Right lobe of liver (tissue), 6 donors: Measurements from ENCODE around the gene ZIC2. TPM values are rescaled to one million over a fixed set of nuclear protein-coding genes. Genes with fewer than 3 reads are reported as not detected.
"Not testable (repeated sequence)": the region's sequence is repeated elsewhere in the genome, so short reads cannot be mapped to it uniquely, and the experiment has no call there.

Source experiments
- ATAC-seq, 4 donors: fragments of 200-7000 bp; cut with Tn5 transposase; one replicate each; pipeline ENCODE4 v1.9.1; 2020; ENCODE audit warnings: mild to moderate bottlenecking in 4 of 4, moderate library complexity in 4 of 4
- DNase-seq, 3 donors: peaks; one replicate each; pipeline ENCODE4 v3.0.0-alpha.2; 2020
- H3K27ac ChIP-seq, 3 donors: fragments of 200-600 bp; one replicate each; pipeline ENCODE4 v1.8.0; 2022
- H3K27me3 ChIP-seq, 2 donors: fragments of 200-600 bp; one replicate each; pipeline ENCODE4 v1.8.0; 2022
- H3K36me3 ChIP-seq, 4 donors: fragments of 200-600 bp; sonication (generic) in 1 of 4; one replicate each; pipeline versions ENCODE4 v1.5.1 to v1.8.0; 2017 to 2022; ENCODE audit warnings: control low read depth in 1 of 4
- H3K4me1 ChIP-seq, 4 donors: fragments of 200-600 bp; sonication (generic) in 1 of 4; one replicate each; pipeline versions ENCODE4 v1.5.1 to v1.8.0; 2017 to 2022; ENCODE audit warnings: control low read depth in 1 of 4
- H3K4me3 ChIP-seq, 3 donors: fragments of 200-600 bp; one replicate each; pipeline ENCODE4 v1.8.0; 2022
- H3K9me3 ChIP-seq, 4 donors: fragments of 200-600 bp; sonication (generic) in 1 of 4; one replicate each; pipeline versions ENCODE4 v1.5.1 to v1.8.0; 2017 to 2022; ENCODE audit warnings: control low read depth in 1 of 4
- POLR2A ChIP-seq: fragments of 450-650 bp; IDR thresholded peaks from one replicate; pipeline ENCODE4 v1.6.1; 2017; ENCODE audit warnings: antibody characterized with exemption, mild to moderate bottlenecking
- WGBS: methylation state at CpG from one replicate; pipeline ENCODE4 v1.1.6; 2018; ENCODE audit warnings: low coverage, low lambda C conversion rate; ENCODE audit not compliant: insufficient coverage; ENCODE audit errors: missing lambda C conversion rate; 5-methylcytosine and 5-hydroxymethylcytosine counted together
- intact Hi-C, 2 donors: fragments of 100-400 bp; cut with DNase I; formaldehyde crosslinking; loops; one replicate each; pipeline versions ENCODE4 v1.11.2 to v1.14.1; 2022
- total RNA-seq, 6 experiments: library from RNA; depleted of rRNA in 2 of 6; stranded (reverse); fragments of >200 nt in 2 of 6; fragmentation: NEBNext Ultra II Directional in 3 of 6; extraction: Animal tissue kit (Norgen Biotek cat#: 25700) in 3 of 6; gene quantifications; one replicate each; pipeline versions ENCODE4 v1.1.0 to v1.2.4, GENCODE V29; 2016 to 2023
- TF ChIP-seq, protein P1 (sequence below), 4 donors: fragments of 200-600 bp in 3 of 4; fragments of 450-650 bp in 1 of 4; IDR thresholded peaks; one replicate each; pipeline versions ENCODE4 v1.5.1 to v1.8.0; 2016 to 2022; ENCODE audit warnings: antibody characterized with exemption in 4 of 4, mild to moderate bottlenecking in 2 of 4
- donor health status: DM: no; HTN: yes; CAD: no.
- donor health status: DM: no; HTN: no; CAD: no.
- donor health status: DM: no; HTN: no; CAD: no.
- donor health status: DM: no; HTN: yes; CAD: no.
- donor health status: DM: no; HTN: yes; CAD: no.

The ZIC2 gene
- total RNA-seq, 6 experiments from 2014 or later, result 0.24 TPM; not detected in 5

DNA sequence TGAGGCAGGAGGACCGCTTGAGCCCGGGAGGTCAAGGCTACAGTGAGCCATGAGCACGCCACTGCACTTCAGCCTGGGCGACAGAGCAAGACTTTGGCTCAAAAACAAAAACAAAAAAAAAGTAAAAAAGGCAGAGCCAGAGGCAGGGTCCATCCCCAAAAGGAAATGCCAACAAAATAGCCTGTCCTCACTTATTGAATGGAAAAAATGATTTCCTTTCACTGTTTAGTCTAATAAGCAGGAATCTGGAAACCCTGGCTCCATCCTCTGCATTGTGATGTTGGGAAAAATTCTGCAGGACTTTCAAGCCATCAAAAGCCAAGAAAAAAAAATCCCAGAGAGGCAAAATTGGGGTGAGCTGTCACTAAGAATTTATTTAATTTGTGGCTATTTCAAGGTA lies 33.2 kb upstream of the ZIC2 start:
- DNase-seq (no peak), ATAC-seq (no peak)
- Histone ChIP-seq H3K4me1 (peaks cover 0 to 5% (median 0%) of the 10 kb centered on the region in 4 donors), H3K27ac (no peak overlapping the region), H3K9me3 (no peaks in the 10 kb centered on the region), H3K27me3 (no peaks in the 10 kb centered on the region), H3K36me3 (no peaks in the 10 kb centered on the region), H3K4me3 (no peak overlapping the region)
- intact Hi-C loops, result no loop called here
- no peak for TF ChIP-seq POLR2A
- TF ChIP-seq, protein P1, sequence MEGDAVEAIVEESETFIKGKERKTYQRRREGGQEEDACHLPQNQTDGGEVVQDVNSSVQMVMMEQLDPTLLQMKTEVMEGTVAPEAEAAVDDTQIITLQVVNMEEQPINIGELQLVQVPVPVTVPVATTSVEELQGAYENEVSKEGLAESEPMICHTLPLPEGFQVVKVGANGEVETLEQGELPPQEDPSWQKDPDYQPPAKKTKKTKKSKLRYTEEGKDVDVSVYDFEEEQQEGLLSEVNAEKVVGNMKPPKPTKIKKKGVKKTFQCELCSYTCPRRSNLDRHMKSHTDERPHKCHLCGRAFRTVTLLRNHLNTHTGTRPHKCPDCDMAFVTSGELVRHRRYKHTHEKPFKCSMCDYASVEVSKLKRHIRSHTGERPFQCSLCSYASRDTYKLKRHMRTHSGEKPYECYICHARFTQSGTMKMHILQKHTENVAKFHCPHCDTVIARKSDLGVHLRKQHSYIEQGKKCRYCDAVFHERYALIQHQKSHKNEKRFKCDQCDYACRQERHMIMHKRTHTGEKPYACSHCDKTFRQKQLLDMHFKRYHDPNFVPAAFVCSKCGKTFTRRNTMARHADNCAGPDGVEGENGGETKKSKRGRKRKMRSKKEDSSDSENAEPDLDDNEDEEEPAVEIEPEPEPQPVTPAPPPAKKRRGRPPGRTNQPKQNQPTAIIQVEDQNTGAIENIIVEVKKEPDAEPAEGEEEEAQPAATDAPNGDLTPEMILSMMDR (IDR thresholded peaks at IDR 0.05), result no peak
- WGBS, result 81% methylated on average over 4 of the region's 4 CpGs

DNA sequence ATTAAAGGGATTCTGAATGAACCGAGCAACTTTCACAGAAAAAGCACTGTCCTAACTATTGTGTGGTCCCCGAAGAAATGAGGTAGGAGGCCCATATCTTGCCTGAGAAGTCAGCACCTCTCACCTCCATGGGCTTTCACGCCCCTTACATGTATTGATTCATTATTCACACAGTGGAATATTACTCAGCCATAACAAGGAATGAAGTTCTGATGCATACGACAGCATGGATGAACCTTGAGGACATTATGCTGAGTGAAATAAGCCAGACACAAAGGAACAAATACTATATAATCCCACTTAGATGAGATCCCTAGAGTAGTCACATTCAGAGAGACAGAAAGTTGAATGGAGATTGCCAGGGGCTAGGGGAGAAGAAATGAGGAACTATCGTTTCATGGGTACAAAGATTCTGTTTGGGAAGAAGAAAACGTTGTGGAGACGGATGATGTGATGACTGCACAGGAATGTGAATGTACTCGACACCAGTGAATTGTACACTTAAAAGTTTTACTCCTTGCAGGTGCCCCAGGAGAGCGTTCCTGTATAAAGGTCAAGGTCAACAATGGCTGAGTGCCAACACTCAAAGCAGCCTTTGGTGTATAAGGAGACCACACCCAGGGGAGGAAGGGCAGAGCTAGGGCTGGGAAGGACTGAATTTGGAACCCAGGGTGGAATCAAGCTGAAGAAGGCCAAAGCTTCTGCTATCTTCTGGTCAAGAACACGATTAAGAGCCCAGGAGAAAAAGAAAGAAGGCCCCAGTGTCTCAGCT lies 32.5 kb upstream of the ZIC2 start:
- Histone ChIP-seq H3K9me3 (no peaks in the 10 kb centered on the region), H3K27me3 (no peaks in the 10 kb centered on the region), H3K27ac (no peak overlapping the region), H3K36me3 (no peaks in the 10 kb centered on the region), H3K4me3 (no peak overlapping the region), H3K4me1 (peaks cover 0 to 5% (median 0%) of the 10 kb centered on the region in 4 donors)
- ATAC-seq, result no peak
- intact Hi-C loops, result no loop called here
- TF ChIP-seq POLR2A, result no peak
- TF ChIP-seq, protein P1 (IDR thresholded peaks at IDR 0.05), result no peak
- no peak for DNase-seq
- 78% methylated on average over 10 of the region's 10 CpGs for WGBS

DNA sequence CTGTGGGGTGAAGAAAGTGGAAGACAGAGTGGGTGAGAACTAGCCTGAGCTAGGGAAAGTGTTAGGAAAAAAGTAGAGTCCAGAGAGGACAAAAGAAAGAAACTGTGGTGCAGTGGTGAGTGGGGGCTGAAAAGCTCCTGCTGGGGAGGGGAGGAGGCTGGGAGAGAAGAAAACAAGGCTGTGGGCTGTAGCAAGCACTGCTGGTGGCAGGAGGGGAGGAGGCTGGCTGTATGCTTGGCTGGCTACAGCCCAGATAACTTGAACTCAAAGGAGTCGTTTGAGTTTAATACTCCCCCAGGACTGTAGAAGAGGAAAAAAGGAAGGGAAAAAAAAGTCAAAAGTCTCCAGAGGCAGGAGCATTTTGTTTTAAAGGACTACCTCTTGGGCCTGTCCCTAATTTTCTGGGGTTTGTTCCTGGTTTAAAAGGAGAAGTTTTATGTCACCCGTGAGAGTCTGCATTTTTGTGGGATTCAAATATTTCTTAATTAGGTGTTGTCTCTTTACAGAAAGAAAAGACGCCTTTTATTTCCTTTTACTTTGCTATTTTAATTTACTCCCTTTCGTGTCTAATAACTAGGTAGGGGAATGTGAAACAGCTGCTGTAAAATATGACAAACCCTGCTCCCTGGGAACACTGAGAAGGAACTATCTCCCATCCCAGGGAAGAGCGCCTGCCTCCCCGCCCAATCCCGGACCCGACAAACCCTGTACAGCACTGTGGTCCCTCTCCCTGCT lies 31.7 kb upstream of the ZIC2 start:
- no peaks in the 10 kb centered on the region for H3K27me3 ChIP-seq
- DNase-seq, result no peak
- H3K4me1 ChIP-seq, result peaks cover 0 to 5% (median 0%) of the 10 kb centered on the region in 4 donors
- no peak for ATAC-seq
- no peak overlapping the region for H3K4me3 ChIP-seq
- no peaks in the 10 kb centered on the region for H3K9me3 ChIP-seq
- 73% methylated on average over 8 of the region's 8 CpGs for WGBS
- no peaks in the 10 kb centered on the region for H3K36me3 ChIP-seq
- no peak overlapping the region for H3K27ac ChIP-seq
- TF ChIP-seq, protein P1 (IDR thresholded peaks at IDR 0.05), result no peak
- TF ChIP-seq POLR2A, result no peak
- intact Hi-C loops, result no loop called here

DNA sequence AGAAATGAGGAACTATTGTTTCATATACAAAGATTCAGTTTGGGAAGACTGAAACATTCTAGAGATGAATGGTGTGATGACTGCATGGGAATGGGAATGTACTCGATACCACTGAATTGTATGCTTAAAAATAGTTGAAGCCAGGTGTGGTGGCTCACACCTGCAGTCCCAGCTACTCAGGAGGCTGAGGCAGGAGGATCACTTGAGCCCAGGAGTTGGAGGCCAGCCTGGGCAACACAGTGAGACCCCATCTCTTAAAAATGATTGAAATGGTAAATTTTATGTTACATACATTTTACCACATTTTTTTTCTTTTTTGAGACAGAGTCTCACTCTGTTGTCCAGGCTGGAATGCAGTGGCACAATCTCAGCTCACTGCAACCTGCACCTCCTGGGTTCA lies 29.9 kb upstream of the ZIC2 start:
- H3K36me3 ChIP-seq, H3K9me3 ChIP-seq, DNase-seq, ATAC-seq, intact Hi-C loops, H3K27ac ChIP-seq, H3K4me3 ChIP-seq: not testable (repeated sequence)
- peaks cover 0 to 13% (median 5%) of the 10 kb centered on the region in 4 donors for H3K4me1 ChIP-seq
- 78% methylated on average over 1 of the region's 1 CpG for WGBS
- H3K27me3 ChIP-seq, result peaks cover 0 to 13% of the 10 kb centered on the region in 2 donors

DNA sequence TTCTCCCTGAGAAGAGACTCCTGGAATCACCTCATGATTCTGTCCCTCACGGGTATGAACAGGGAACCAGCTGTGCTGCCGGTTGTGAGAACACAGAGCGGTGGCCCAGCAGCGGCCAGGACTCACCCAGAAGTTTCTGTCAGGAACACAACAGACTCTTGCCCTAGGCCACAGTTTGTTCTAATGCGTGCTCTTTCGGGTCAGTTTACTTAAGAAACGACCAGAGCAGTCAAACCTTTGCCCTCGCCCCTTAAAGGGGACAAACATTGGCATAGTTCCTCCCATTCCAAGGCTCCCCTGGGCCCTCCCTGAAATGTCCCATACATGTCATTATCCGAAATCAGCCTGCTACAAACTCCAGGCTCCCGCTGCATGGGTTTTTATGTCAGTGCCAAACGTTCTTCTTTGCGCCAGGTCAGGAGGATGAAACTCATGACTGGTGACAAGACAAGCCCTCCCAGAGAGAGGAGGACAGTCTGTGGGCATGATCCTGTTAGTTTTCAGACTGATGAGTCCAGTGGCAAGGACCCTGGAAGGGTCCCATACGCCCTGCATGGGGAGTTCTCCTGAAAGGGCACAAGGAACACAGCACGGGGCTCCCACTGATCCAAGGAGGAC lies 28.3 kb upstream of the ZIC2 start:
- Histone ChIP-seq H3K4me3 (no peak overlapping the region), H3K27me3 (peaks cover 0 to 26% of the 10 kb centered on the region in 2 donors), H3K4me1 (peaks cover 0 to 21% (median 9%) of the 10 kb centered on the region in 4 donors), H3K27ac (no peak overlapping the region), H3K36me3 (no peaks in the 10 kb centered on the region), H3K9me3 (no peaks in the 10 kb centered on the region)
- intact Hi-C loops, result no loop called here
- TF ChIP-seq, protein P1 (IDR thresholded peaks at IDR 0.05), result no peak
- no peak for TF ChIP-seq POLR2A
- peak; percentile 16 to 71 (median 61) for ATAC-seq
- no peak for DNase-seq
- 67% methylated on average over 8 of the region's 14 CpGs for WGBS
